ENCODE results near the gene HIRIP3. TPM values are rescaled to one million over a fixed set of nuclear protein-coding genes. Genes with fewer than 3 reads are reported as not detected.

The HIRIP3 gene
- total RNA-seq, 1 experiment from 2014 or later: 18.9 TPM

DNA sequence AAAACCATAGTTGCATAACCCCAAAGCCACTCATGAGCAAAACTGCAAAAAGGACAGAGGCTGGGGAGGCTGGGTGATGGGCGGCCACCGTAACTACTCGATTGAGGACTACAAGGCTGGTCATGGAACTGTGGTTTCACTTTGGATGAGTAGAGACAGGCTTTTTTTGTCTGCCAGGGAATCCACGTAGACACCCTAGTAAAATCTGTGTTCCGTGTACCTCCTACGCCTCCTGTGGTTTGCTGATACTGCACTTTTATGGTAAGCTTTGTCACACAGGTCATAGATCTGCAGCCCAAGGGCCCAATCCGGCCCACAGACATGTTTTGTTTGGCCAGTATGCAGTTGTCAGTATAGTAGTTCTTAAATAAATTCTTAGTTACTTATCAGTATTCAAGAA lies 37.9 kb upstream of the HIRIP3 start:
- ChIA-PET CTCF (interaction anchor here (0.7 to 3.6 kb wide), 12 partner anchors 10 to 248 kb away, joined by 3 to 37 read pairs (median 14); partner anchors contain the start of genes ALDOA, MVP and PAGR1), POLR2A (no interaction called here)
- no peak for ATAC-seq
- Mint-ChIP-seq H3K4me3 (no peak overlapping the region), H3K9me3 (peaks cover 4% of the 10 kb centered on the region; the same call in 1 of the 2 replicates), H3K4me1 (peaks cover 26% of the 10 kb centered on the region), H3K27me3 (ENCODE audit: low read depth) (peaks cover 59% of the 10 kb centered on the region), H3K36me3 (no peaks in the 10 kb centered on the region), H3K27ac (no peak overlapping the region)
- TF ChIP-seq SMAD4 (CRISPR knock-in tag; IDR thresholded peaks at IDR 0.05) (no peak), FOXK1 (CRISPR knock-in tag; IDR thresholded peaks at IDR 0.05) (no peak), NFYB (CRISPR knock-in tag; conservative IDR thresholded peaks at IDR 0.05; ENCODE audit: low read depth) (no peak), ATF1 (CRISPR knock-in tag; IDR thresholded peaks at IDR 0.05) (no peak), KAT7 (CRISPR knock-in tag; IDR thresholded peaks at IDR 0.05; ENCODE audit: borderline replicate concordance) (no peak), ZNF671 (CRISPR knock-in tag; IDR thresholded peaks at IDR 0.05) (no peak), NFE2L1 (CRISPR knock-in tag; IDR thresholded peaks at IDR 0.05) (no peak), ZNF263 (CRISPR knock-in tag; IDR thresholded peaks at IDR 0.05; ENCODE audit: low read depth) (no peak), RELA (CRISPR knock-in tag; IDR thresholded peaks at IDR 0.05; ENCODE audit: borderline replicate concordance) (no peak), CREM (CRISPR knock-in tag; IDR thresholded peaks at IDR 0.05) (no peak), HMGA2 (CRISPR knock-in tag; IDR thresholded peaks at IDR 0.05) (no peak)
- TF ChIP-seq, protein P1, sequence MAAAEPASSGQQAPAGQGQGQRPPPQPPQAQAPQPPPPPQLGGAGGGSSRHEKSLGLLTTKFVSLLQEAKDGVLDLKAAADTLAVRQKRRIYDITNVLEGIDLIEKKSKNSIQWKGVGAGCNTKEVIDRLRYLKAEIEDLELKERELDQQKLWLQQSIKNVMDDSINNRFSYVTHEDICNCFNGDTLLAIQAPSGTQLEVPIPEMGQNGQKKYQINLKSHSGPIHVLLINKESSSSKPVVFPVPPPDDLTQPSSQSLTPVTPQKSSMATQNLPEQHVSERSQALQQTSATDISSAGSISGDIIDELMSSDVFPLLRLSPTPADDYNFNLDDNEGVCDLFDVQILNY (CRISPR knock-in tag; IDR thresholded peaks at IDR 0.05): no peak
- TF ChIP-seq, protein P2, sequence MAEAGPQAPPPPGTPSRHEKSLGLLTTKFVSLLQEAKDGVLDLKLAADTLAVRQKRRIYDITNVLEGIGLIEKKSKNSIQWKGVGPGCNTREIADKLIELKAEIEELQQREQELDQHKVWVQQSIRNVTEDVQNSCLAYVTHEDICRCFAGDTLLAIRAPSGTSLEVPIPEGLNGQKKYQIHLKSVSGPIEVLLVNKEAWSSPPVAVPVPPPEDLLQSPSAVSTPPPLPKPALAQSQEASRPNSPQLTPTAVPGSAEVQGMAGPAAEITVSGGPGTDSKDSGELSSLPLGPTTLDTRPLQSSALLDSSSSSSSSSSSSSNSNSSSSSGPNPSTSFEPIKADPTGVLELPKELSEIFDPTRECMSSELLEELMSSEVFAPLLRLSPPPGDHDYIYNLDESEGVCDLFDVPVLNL (CRISPR knock-in tag; IDR thresholded peaks at IDR 0.05; ENCODE audit: borderline replicate concordance, low read depth): no peak
- TF ChIP-seq, protein P3, sequence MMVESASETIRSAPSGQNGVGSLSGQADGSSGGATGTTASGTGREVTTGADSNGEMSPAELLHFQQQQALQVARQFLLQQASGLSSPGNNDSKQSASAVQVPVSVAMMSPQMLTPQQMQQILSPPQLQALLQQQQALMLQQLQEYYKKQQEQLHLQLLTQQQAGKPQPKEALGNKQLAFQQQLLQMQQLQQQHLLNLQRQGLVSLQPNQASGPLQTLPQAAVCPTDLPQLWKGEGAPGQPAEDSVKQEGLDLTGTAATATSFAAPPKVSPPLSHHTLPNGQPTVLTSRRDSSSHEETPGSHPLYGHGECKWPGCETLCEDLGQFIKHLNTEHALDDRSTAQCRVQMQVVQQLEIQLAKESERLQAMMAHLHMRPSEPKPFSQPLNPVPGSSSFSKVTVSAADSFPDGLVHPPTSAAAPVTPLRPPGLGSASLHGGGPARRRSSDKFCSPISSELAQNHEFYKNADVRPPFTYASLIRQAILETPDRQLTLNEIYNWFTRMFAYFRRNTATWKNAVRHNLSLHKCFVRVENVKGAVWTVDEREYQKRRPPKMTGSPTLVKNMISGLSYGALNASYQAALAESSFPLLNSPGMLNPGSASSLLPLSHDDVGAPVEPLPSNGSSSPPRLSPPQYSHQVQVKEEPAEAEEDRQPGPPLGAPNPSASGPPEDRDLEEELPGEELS (CRISPR knock-in tag; IDR thresholded peaks at IDR 0.05): no peak
- no peak for DNase-seq (ENCODE audit: low spot score)

DNA sequence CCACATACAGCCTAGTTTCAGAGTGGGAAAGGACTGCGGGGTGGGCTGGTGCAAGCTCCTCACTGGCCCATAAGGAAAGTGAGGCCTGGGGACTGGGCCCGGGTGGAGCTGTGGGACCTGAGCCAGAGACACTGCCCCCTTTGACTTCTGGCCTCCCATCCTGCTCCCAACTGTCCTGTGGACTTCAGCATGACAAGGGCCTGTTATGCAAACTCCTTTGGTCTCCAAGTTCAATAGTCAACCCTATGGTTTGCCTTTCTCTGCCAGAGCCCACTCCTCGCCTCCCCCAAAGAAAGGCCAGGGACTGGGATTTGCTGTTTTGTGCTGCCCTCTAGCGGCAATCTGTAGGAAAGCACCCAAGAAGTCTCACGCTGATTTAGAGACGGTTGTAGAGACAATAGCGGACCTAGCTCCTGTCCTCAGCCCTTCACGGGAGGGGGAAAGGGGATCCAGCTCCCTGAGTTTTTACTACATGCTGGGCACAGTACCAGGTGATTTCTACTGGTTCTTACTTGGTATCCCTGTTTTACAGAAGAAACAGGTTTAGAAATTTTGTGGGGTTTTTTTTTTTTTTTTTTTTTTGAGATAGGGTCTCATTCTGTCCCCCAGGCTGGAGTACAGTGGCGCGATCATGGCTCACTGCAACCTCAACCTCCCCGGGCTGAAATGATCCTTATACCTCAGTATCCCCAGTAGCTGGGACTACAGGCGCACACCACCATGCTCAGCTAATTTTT lies 36.8 kb upstream of the HIRIP3 start:
- ATAC-seq: peak; percentile 55
- TF ChIP-seq, protein P4, sequence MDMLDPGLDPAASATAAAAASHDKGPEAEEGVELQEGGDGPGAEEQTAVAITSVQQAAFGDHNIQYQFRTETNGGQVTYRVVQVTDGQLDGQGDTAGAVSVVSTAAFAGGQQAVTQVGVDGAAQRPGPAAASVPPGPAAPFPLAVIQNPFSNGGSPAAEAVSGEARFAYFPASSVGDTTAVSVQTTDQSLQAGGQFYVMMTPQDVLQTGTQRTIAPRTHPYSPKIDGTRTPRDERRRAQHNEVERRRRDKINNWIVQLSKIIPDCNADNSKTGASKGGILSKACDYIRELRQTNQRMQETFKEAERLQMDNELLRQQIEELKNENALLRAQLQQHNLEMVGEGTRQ (CRISPR knock-in tag; IDR thresholded peaks at IDR 0.05): no peak
- TF ChIP-seq NFE2L1 (CRISPR knock-in tag; IDR thresholded peaks at IDR 0.05) (no peak), ZNF317 (CRISPR knock-in tag; IDR thresholded peaks at IDR 0.05; ENCODE audit: borderline replicate concordance, low read depth) (no peak), SMAD3 (CRISPR knock-in tag; IDR thresholded peaks at IDR 0.05; ENCODE audit: borderline replicate concordance) (no peak)
- TF ChIP-seq, protein P5, sequence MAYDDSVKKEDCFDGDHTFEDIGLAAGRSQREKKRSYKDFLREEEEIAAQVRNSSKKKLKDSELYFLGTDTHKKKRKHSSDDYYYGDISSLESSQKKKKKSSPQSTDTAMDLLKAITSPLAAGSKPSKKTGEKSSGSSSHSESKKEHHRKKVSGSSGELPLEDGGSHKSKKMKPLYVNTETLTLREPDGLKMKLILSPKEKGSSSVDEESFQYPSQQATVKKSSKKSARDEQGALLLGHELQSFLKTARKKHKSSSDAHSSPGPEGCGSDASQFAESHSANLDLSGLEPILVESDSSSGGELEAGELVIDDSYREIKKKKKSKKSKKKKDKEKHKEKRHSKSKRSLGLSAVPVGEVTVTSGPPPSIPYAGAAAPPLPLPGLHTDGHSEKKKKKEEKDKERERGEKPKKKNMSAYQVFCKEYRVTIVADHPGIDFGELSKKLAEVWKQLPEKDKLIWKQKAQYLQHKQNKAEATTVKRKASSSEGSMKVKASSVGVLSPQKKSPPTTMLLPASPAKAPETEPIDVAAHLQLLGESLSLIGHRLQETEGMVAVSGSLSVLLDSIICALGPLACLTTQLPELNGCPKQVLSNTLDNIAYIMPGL (CRISPR knock-in tag; IDR thresholded peaks at IDR 0.05): 0 out of 2 replicates have a peak, but pooled peaks have one; percentile 42
- TF ChIP-seq, protein P6, sequence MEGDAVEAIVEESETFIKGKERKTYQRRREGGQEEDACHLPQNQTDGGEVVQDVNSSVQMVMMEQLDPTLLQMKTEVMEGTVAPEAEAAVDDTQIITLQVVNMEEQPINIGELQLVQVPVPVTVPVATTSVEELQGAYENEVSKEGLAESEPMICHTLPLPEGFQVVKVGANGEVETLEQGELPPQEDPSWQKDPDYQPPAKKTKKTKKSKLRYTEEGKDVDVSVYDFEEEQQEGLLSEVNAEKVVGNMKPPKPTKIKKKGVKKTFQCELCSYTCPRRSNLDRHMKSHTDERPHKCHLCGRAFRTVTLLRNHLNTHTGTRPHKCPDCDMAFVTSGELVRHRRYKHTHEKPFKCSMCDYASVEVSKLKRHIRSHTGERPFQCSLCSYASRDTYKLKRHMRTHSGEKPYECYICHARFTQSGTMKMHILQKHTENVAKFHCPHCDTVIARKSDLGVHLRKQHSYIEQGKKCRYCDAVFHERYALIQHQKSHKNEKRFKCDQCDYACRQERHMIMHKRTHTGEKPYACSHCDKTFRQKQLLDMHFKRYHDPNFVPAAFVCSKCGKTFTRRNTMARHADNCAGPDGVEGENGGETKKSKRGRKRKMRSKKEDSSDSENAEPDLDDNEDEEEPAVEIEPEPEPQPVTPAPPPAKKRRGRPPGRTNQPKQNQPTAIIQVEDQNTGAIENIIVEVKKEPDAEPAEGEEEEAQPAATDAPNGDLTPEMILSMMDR (IDR thresholded peaks at IDR 0.05): peak; percentile 89
- TF ChIP-seq, protein P7, sequence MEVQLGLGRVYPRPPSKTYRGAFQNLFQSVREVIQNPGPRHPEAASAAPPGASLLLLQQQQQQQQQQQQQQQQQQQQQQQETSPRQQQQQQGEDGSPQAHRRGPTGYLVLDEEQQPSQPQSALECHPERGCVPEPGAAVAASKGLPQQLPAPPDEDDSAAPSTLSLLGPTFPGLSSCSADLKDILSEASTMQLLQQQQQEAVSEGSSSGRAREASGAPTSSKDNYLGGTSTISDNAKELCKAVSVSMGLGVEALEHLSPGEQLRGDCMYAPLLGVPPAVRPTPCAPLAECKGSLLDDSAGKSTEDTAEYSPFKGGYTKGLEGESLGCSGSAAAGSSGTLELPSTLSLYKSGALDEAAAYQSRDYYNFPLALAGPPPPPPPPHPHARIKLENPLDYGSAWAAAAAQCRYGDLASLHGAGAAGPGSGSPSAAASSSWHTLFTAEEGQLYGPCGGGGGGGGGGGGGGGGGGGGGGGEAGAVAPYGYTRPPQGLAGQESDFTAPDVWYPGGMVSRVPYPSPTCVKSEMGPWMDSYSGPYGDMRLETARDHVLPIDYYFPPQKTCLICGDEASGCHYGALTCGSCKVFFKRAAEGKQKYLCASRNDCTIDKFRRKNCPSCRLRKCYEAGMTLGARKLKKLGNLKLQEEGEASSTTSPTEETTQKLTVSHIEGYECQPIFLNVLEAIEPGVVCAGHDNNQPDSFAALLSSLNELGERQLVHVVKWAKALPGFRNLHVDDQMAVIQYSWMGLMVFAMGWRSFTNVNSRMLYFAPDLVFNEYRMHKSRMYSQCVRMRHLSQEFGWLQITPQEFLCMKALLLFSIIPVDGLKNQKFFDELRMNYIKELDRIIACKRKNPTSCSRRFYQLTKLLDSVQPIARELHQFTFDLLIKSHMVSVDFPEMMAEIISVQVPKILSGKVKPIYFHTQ (CRISPR knock-in tag; IDR thresholded peaks at IDR 0.05): no peak

More for the DNA sequence above, 36.8 kb upstream of the HIRIP3 start:
- ChIA-PET POLR2A (interaction anchor here (0.5 to 1.5 kb wide), 8 partner anchors 9 to 618 kb away, joined by 3 to 7 read pairs (median 3); partner anchors contain the start of genes ALDOA, KIF22 and PRR14), CTCF (interaction anchor here (0.5 to 3.6 kb wide), 78 partner anchors 9 to 610 kb away, joined by 3 to 79 read pairs (median 7); partner anchors contain the start of genes ALDOA, ASPHD1, C16orf92 and CD2BP2)
- Mint-ChIP-seq H3K4me1 (peaks cover 35% of the 10 kb centered on the region), H3K27me3 (ENCODE audit: low read depth) (peaks cover 50% of the 10 kb centered on the region), H3K4me3 (peak overlapping the region; percentile 79), H3K36me3 (no peaks in the 10 kb centered on the region), H3K9me3 (peaks cover 4% of the 10 kb centered on the region; the same call in 1 of the 2 replicates), H3K27ac (no peak overlapping the region)
- DNase-seq (ENCODE audit: low spot score): peak; percentile 86

All from WTC11 (cell line).